Natural killer cell (primary cell): ENCODE measurements around the gene CHID1. TPM values are rescaled to one million over a fixed set of nuclear protein-coding genes. Genes with fewer than 3 reads are reported as not detected.

Experiments used
- ATAC-seq, 3 donors: fragments of 150-1000 bp in 2 of 3; fragments of 200-7000 bp in 1 of 3; cut with Tn5 transposase; 1 replicate in 1 of 3; 2 replicates in 2 of 3; pipeline ENCODE4 v1.10.0; 2021; ENCODE audit warnings: mild to moderate bottlenecking in 2 of 3, moderate library complexity in 2 of 3
- DNase-seq, 2 donors: peaks; one replicate each; pipeline versions ENCODE4 v3.0.0 to v3.0.0-alpha.2; 2013 to 2021; ENCODE audit warnings: mixed read lengths in 1 of 2
- H3K27ac ChIP-seq: one replicate; pipeline ENCODE4 v1.5.1; 2013; ENCODE audit warnings: mild to moderate bottlenecking, low read length
- H3K27me3 ChIP-seq: one replicate; pipeline ENCODE4 v1.6.1; 2013; ENCODE audit warnings: low read length; ENCODE audit not compliant: control insufficient read depth, insufficient read depth
- H3K36me3 ChIP-seq: one replicate; pipeline ENCODE4 v1.6.1; 2013; ENCODE audit warnings: low read length; ENCODE audit not compliant: control insufficient read depth, insufficient read depth
- H3K4me1 ChIP-seq: one replicate; pipeline ENCODE4 v1.6.1; 2013; ENCODE audit warnings: low read length; ENCODE audit not compliant: control insufficient read depth, insufficient read depth
- H3K4me3 ChIP-seq: one replicate; pipeline ENCODE4 v1.5.1; 2013; ENCODE audit warnings: low read length
- H3K9me3 ChIP-seq: one replicate; pipeline ENCODE4 v1.6.1; 2013; ENCODE audit warnings: low read length; ENCODE audit not compliant: control insufficient read depth, insufficient read depth
- H3K27ac Mint-ChIP-seq, 2 donors: one replicate each; pipeline ENCODE4 v1.8.0; 2022; ENCODE audit warnings: mild to moderate bottlenecking in 2 of 2, mixed read lengths in 2 of 2, moderate library complexity in 1 of 2
- H3K27me3 Mint-ChIP-seq, 2 donors: one replicate each; pipeline ENCODE4 v1.8.0; 2022; ENCODE audit warnings: low read depth in 2 of 2, mixed read lengths in 2 of 2
- H3K36me3 Mint-ChIP-seq: one replicate; pipeline ENCODE4 v1.8.0; 2022; ENCODE audit warnings: mixed read lengths
- H3K4me1 Mint-ChIP-seq, 2 donors: one replicate each; pipeline ENCODE4 v1.8.0; 2022; ENCODE audit warnings: mixed read lengths in 2 of 2
- H3K4me3 Mint-ChIP-seq: one replicate; pipeline ENCODE4 v1.8.0; 2022; ENCODE audit warnings: mild to moderate bottlenecking, moderate library complexity, mixed read lengths
- H3K9me3 Mint-ChIP-seq, 2 donors: one replicate each; pipeline ENCODE4 v1.8.0; 2022; ENCODE audit warnings: mixed read lengths in 2 of 2
- CTCF ChIP-seq: fragments of 200-600 bp; IDR thresholded peaks from one replicate; pipeline ENCODE4 v1.8.0; 2022; ENCODE audit warnings: antibody characterized with exemption
- WGBS: methylation state at CpG from one replicate; pipeline ENCODE4 v1.1.7; 2013; ENCODE audit warnings: missing lambda C conversion rate; ENCODE audit not compliant: insufficient coverage; 5-methylcytosine and 5-hydroxymethylcytosine counted together
- intact Hi-C: fragments of 100-400 bp; cut with micrococcal nuclease; formaldehyde crosslinking; loops from one replicate; pipeline ENCODE4 v1.14.2; 2022
- total RNA-seq, 4 donors: library from RNA; stranded (reverse); fragments of 120-200 nt in 1 of 4; gene quantifications; one replicate each; pipeline versions ENCODE4 v1.2.3 to v1.2.4, GENCODE V29; 2013 to 2022

CHID1 gene
- total RNA-seq, 3 donors from 2014 or later (not counting 1 experiment from before 2014, with no cell fraction given): 32.6 to 40.3 (median 33.2) TPM

GRCh38 chr11:884578-885070 is 26.0 kb downstream of the CHID1 start:
- Histone ChIP-seq H3K9me3 (no peaks in the 10 kb centered on the region), H3K27me3 (no peaks in the 10 kb centered on the region), H3K27ac (no peak overlapping the region), H3K36me3 (peaks cover 4% of the 10 kb centered on the region), H3K4me1 (no peaks in the 10 kb centered on the region), H3K4me3 (no peak overlapping the region)
- TF ChIP-seq CTCF: no peak
- Mint-ChIP-seq H3K36me3 (no peaks in the 10 kb centered on the region), H3K27me3 (no peaks in the 10 kb centered on the region), H3K9me3 (no peaks in the 10 kb centered on the region), H3K4me3 (no peak overlapping the region), H3K4me1 (peaks cover 0 to 4% of the 10 kb centered on the region in 2 donors), H3K27ac (no peak overlapping the region)
- ATAC-seq (no peak), DNase-seq (no peak)
- 91% methylated on average over 16 of the region's 16 CpGs for WGBS
- intact Hi-C loops: no loop called here

GRCh38 chr11:883527-883926 is 27.1 kb downstream of the CHID1 start:
- no peaks in the 10 kb centered on the region for H3K9me3 Mint-ChIP-seq
- intact Hi-C loops: no loop called here
- H3K27me3 Mint-ChIP-seq: no peaks in the 10 kb centered on the region
- WGBS: 93% methylated on average over 10 of the region's 10 CpGs
- H3K27ac Mint-ChIP-seq: no peak overlapping the region
- no peak overlapping the region for H3K4me3 Mint-ChIP-seq
- Histone ChIP-seq H3K4me3 (no peak overlapping the region), H3K9me3 (no peaks in the 10 kb centered on the region), H3K27ac (no peak overlapping the region), H3K27me3 (no peaks in the 10 kb centered on the region), H3K4me1 (no peaks in the 10 kb centered on the region), H3K36me3 (peaks cover 4% of the 10 kb centered on the region)
- no peaks in the 10 kb centered on the region for H3K36me3 Mint-ChIP-seq
- peaks cover 0 to 4% of the 10 kb centered on the region in 2 donors for H3K4me1 Mint-ChIP-seq
- no peak for ATAC-seq
- no peak for TF ChIP-seq CTCF
- DNase-seq: no peak

- Histone ChIP-seq H3K9me3 (no peaks in the 10 kb centered on the region), H3K36me3 (peaks cover 4% of the 10 kb centered on the region), H3K4me3 (no peak overlapping the region), H3K27ac (no peak overlapping the region), H3K4me1 (no peaks in the 10 kb centered on the region), H3K27me3 (no peaks in the 10 kb centered on the region)
- intact Hi-C loops: no loop called here
- H3K4me3 Mint-ChIP-seq: no peak overlapping the region
- H3K9me3 Mint-ChIP-seq: no peaks in the 10 kb centered on the region
- ATAC-seq (no peak), DNase-seq (no peak)
- WGBS: 85% methylated on average over 14 of the region's 14 CpGs
- no peaks in the 10 kb centered on the region for H3K36me3 Mint-ChIP-seq
- no peaks in the 10 kb centered on the region for H3K27me3 Mint-ChIP-seq
- H3K27ac Mint-ChIP-seq: no peak overlapping the region
- no peak for TF ChIP-seq CTCF
- H3K4me1 Mint-ChIP-seq: peaks cover 0 to 4% of the 10 kb centered on the region in 2 donors
Observed at GRCh38 chr11:882596-882995, 28.0 kb downstream of the CHID1 start.

GRCh38 chr11:880447-880846 is 30.2 kb downstream of the CHID1 start:
- TF ChIP-seq CTCF: no peak
- 91% methylated on average over 14 of the region's 14 CpGs for WGBS
- Histone ChIP-seq H3K9me3 (no peaks in the 10 kb centered on the region), H3K36me3 (peaks cover 4% of the 10 kb centered on the region), H3K4me1 (no peaks in the 10 kb centered on the region), H3K27me3 (no peaks in the 10 kb centered on the region), H3K4me3 (no peak overlapping the region), H3K27ac (no peak overlapping the region)
- ATAC-seq (no peak), DNase-seq (no peak)
- intact Hi-C loops: no loop called here
- Mint-ChIP-seq H3K9me3 (no peaks in the 10 kb centered on the region), H3K36me3 (no peaks in the 10 kb centered on the region), H3K4me3 (no peak overlapping the region), H3K27me3 (no peaks in the 10 kb centered on the region), H3K4me1 (no peaks in the 10 kb centered on the region), H3K27ac (no peak overlapping the region)
